Measurements from ENCODE around the gene TANC1.

DNA sequence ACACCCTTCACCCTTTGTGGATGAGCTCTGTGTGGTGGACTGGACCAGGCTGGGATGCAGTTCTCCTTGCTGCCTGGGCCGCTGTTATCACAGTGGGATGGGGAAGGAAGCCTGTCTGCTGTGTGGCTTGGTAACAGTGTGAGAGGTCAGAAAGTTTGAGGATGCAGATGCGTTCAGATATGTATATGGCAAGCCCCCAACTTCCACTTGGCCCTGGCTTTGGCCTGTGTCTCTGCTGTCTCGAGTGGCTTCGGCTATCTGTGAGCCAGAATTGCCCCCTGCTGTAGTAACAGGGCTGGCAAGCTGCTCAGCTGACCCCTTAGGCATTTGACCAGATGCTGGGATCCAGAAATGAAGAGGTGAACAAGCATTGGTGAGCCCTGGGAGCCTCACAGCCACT is 211.3 kb downstream of the TANC1 start:
- TF ChIP-seq, protein P1, sequence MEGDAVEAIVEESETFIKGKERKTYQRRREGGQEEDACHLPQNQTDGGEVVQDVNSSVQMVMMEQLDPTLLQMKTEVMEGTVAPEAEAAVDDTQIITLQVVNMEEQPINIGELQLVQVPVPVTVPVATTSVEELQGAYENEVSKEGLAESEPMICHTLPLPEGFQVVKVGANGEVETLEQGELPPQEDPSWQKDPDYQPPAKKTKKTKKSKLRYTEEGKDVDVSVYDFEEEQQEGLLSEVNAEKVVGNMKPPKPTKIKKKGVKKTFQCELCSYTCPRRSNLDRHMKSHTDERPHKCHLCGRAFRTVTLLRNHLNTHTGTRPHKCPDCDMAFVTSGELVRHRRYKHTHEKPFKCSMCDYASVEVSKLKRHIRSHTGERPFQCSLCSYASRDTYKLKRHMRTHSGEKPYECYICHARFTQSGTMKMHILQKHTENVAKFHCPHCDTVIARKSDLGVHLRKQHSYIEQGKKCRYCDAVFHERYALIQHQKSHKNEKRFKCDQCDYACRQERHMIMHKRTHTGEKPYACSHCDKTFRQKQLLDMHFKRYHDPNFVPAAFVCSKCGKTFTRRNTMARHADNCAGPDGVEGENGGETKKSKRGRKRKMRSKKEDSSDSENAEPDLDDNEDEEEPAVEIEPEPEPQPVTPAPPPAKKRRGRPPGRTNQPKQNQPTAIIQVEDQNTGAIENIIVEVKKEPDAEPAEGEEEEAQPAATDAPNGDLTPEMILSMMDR (IDR thresholded peaks at IDR 0.05), result no peak
- TF ChIP-seq POLR2A (IDR thresholded peaks at IDR 0.05) (no peak), EP300 (IDR thresholded peaks at IDR 0.05; ENCODE audit: low read depth) (no peak), POLR2AphosphoS5 (IDR thresholded peaks at IDR 0.05) (no peak)

Measured in transverse colon (tissue), 4 donors.